Body of pancreas (tissue), 4 donors: Measurements from ENCODE around the gene FLCN. TPM values are rescaled to one million over a fixed set of nuclear protein-coding genes. Genes with fewer than 3 reads are reported as not detected.

Source experiments
- ATAC-seq: fragments of 150-250 bp; one replicate; pipeline ENCODE4 v1.9.1; 2016
- DNase-seq, 4 donors: peaks; one replicate each; pipeline ENCODE4 v3.0.0-alpha.2; 2019
- H3K27ac ChIP-seq, 4 donors: fragments of 200-600 bp; sonication (generic); 1 replicate in 3 of 4; 2 replicates in 1 of 4; pipeline versions ENCODE4 v1.5.1 to v1.6.1; 2016 to 2019; ENCODE audit warnings: mild to moderate bottlenecking in 1 of 4, mixed read lengths in 1 of 4, moderate library complexity in 1 of 4
- H3K27me3 ChIP-seq, 2 donors: fragments of 200-600 bp; sonication (generic); one replicate each; pipeline ENCODE4 v1.6.0; 2016; ENCODE audit warnings: mild to moderate bottlenecking in 1 of 2
- H3K36me3 ChIP-seq, 2 donors: fragments of 200-600 bp; sonication (generic); replicated peaks in 1 of 2; 2 replicates each; pipeline ENCODE4 v1.5.1; 2016; ENCODE audit warnings: low read depth in 2 of 2; ENCODE audit not compliant: insufficient read depth in 1 of 2
- H3K4me1 ChIP-seq: fragments of 200-600 bp; sonication (generic); one replicate; pipeline ENCODE4 v1.6.0; 2016
- H3K4me3 ChIP-seq, 2 donors: fragments of 200-600 bp; sonication (generic); 1 replicate in 1 of 2; 2 replicates in 1 of 2; pipeline ENCODE4 v1.5.1; 2016 to 2019
- H3K9me3 ChIP-seq, 3 donors: fragments of 200-600 bp; sonication (generic); 1 replicate in 2 of 3; 2 replicates in 1 of 3; pipeline ENCODE4 v1.5.1; 2016
- CTCF ChIP-seq, 7 experiments: fragments of 450-650 bp in 4 of 7; fragments of 200-600 bp in 3 of 7; sonication (generic) in 3 of 7; IDR thresholded peaks; one replicate each; pipeline ENCODE4 v1.5.1; 2016 to 2019; ENCODE audit warnings: antibody characterized with exemption in 7 of 7
- POLR2A ChIP-seq, 3 donors: fragments of 450-650 bp; IDR thresholded peaks; one replicate each; pipeline ENCODE4 v1.6.1; 2016; ENCODE audit warnings: antibody characterized with exemption in 3 of 3, mild to moderate bottlenecking in 2 of 3
- WGBS, 2 donors: methylation state at CpG; one replicate each; pipeline ENCODE4 v1.1.5; 2017; 5-methylcytosine and 5-hydroxymethylcytosine counted together
- intact Hi-C: fragments of 100-400 bp; cut with DNase I; formaldehyde crosslinking; loops from one replicate; pipeline ENCODE4 v1.15.1; 2023
- total RNA-seq, 2 donors: library from RNA; depleted of rRNA; stranded (reverse); fragments of >200 nt; gene quantifications; one replicate each; pipeline ENCODE4 v1.1.0, GENCODE V29; 2016

Gene FLCN
- total RNA-seq, 2 donors from 2014 or later: 35.8 to 64.3 TPM

- intact Hi-C loops: no loop called here
- Histone ChIP-seq H3K4me3 (no peak overlapping the region), H3K27ac (no peak overlapping the region), H3K36me3 (peaks cover 14 to 21% of the 10 kb centered on the region in 2 donors), H3K4me1 (peaks cover 26% of the 10 kb centered on the region), H3K27me3 (no peaks in the 10 kb centered on the region), H3K9me3 (no peaks in the 10 kb centered on the region)
- DNase-seq (no peak), ATAC-seq (no peak)
- 83 to 89% methylated on average over 4 of the region's 4 CpGs for WGBS, 2 donors
- TF ChIP-seq CTCF (IDR thresholded peaks at IDR 0.05) (no peak), POLR2A (IDR thresholded peaks at IDR 0.05) (no peak)
Measured at GRCh38 chr17:17183744-17184143, 53.2 kb downstream of the FLCN start.

- H3K9me3 ChIP-seq: no peaks in the 10 kb centered on the region
- H3K36me3 ChIP-seq: peaks cover 14 to 28% of the 10 kb centered on the region in 2 donors
Measured at GRCh38 chr17:17182598-17183136, 54.3 kb downstream of the FLCN start.

GRCh38 chr17:17181666-17182597 lies 55.0 kb downstream of the FLCN start:
- DNase-seq: no peak
- H3K4me1 ChIP-seq: peaks cover 20% of the 10 kb centered on the region
- TF ChIP-seq POLR2A (IDR thresholded peaks at IDR 0.05) (no peak), CTCF (IDR thresholded peaks at IDR 0.05) (no peak)
- intact Hi-C loops: no loop called here
- peaks cover 14 to 31% of the 10 kb centered on the region in 2 donors for H3K36me3 ChIP-seq
- no peaks in the 10 kb centered on the region for H3K9me3 ChIP-seq
- no peak overlapping the region for H3K4me3 ChIP-seq
- no peak overlapping the region for H3K27ac ChIP-seq
- WGBS, 2 donors: 85 to 88% methylated on average over 15 of the region's 15 CpGs
- no peak for ATAC-seq
- no peaks in the 10 kb centered on the region for H3K27me3 ChIP-seq

More at GRCh38 chr17:17182598-17183136, 54.3 kb downstream of the FLCN start:
- intact Hi-C loops: no loop called here
- ATAC-seq (no peak), DNase-seq (no peak)
- no peak overlapping the region for H3K27ac ChIP-seq
- peaks cover 26% of the 10 kb centered on the region for H3K4me1 ChIP-seq
- TF ChIP-seq CTCF (IDR thresholded peaks at IDR 0.05) (no peak), POLR2A (IDR thresholded peaks at IDR 0.05) (no peak)
- 92 to 93% methylated on average over 3 to 6 of the region's 6 CpGs for WGBS, 2 donors
- no peak overlapping the region for H3K4me3 ChIP-seq
- H3K27me3 ChIP-seq: no peaks in the 10 kb centered on the region

GRCh38 chr17:17180741-17181525 lies 56.0 kb downstream of the FLCN start:
- ATAC-seq: no peak
- Histone ChIP-seq H3K4me1 (peaks cover 10% of the 10 kb centered on the region), H3K27ac (no peak overlapping the region), H3K4me3 (no peak overlapping the region), H3K27me3 (no peaks in the 10 kb centered on the region), H3K9me3 (no peaks in the 10 kb centered on the region), H3K36me3 (peaks cover 14 to 34% of the 10 kb centered on the region in 2 donors)
- TF ChIP-seq CTCF (IDR thresholded peaks at IDR 0.05) (no peak), POLR2A (IDR thresholded peaks at IDR 0.05) (no peak)
- WGBS, 2 donors: 83 to 86% methylated on average over 13 of the region's 13 CpGs
- DNase-seq: no peak
- intact Hi-C loops: no loop called here
